ENCODE measurements around the gene OR2A5. TPM values are rescaled to one million over a fixed set of nuclear protein-coding genes. Genes with fewer than 3 reads are reported as not detected.

Gene OR2A5
- total and polyA plus RNA-seq, 9 of the 15 experiments (the other 6 are each of a cell fraction or from before 2014, with no cell fraction given) = not detected

DNA sequence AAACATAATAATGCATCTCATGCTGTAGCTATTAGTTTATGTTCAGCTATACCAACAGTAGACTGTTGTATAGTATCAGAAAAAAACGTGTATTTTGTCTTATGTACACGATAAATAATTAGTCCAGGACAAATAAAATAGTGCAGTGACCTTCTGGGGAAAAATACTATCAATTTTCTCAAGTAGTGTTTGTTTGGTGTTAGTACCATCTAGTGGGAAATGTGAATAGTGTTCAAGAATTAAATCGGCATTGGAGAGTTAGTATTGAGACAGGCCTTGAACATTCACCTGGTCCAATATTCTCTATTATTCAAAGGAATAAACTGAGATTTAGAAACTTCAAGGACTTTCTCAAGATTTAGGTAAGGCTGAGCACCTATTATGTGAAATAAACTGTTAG, 21.7 kb upstream of the OR2A5 start:
- BruUV-seq (replicated peaks) = no TSS peak
- no peak for FAIRE-seq
- Histone ChIP-seq H3K9me1 (ENCODE audit: control insufficient read depth, insufficient read depth, low read length) (no peaks in the 10 kb centered on the region), H3K27me3 (ENCODE audit: control insufficient read depth in 2 of 2, insufficient read depth in 2 of 2, low read length in 2 of 2) (peaks cover 0 to 3% of the 10 kb centered on the region in 2 experiments; a peak in 1 of 5 replicates), H3K4me1 (replicated peaks in 1 of 2; ENCODE audit: control insufficient read depth in 2 of 2, insufficient read depth in 2 of 2, low read length in 2 of 2) (no peaks in the 10 kb centered on the region), H4K20me1 (replicated peaks; ENCODE audit: control insufficient read depth, insufficient read depth, low read length) (no peaks in the 10 kb centered on the region), H3K79me2 (ENCODE audit: control insufficient read depth, insufficient read depth, low read length) (no peaks in the 10 kb centered on the region), H2AFZ (ENCODE audit: low read depth, low read length) (no peak overlapping the region), H3K36me3 (ENCODE audit: control insufficient read depth, insufficient read depth, low read length) (no peaks in the 10 kb centered on the region), H3K4me2 (ENCODE audit: insufficient read depth, low read length) (no peak overlapping the region), H3K9me3 (replicated peaks; ENCODE audit: control insufficient read depth, insufficient read depth, low read depth, low read length) (no peaks in the 10 kb centered on the region), H3K4me3 (no peak overlapping the region), H3K27ac (ENCODE audit: extremely low read depth, low read depth, low read length) (no peak overlapping the region), H3K9ac (ENCODE audit: insufficient read depth in 1 of 2, low read depth in 2 of 2, low read length in 2 of 2) (no peak overlapping the region)
- DNase-seq (ENCODE audit: extremely low read depth in 1 of 4, low spot score in 3 of 4) = peak in 1 of 4 experiments; percentile 27
- 2% methylated on average over 3 of the region's 3 CpGs for WGBS (ENCODE audit: insufficient coverage, low coverage, missing lambda C conversion rate)
- intact Hi-C loops (cut with micrococcal nuclease) (loop anchor here (5.0 kb wide), 1 partner anchor 130 kb away; no protein-coding TSS in a partner anchor), in situ Hi-C loops (cut with MboI) (no loop called here)
- peak; percentile 63 for ATAC-seq
- ChIA-PET CTCF (ENCODE audit: low intra/inter-chr PET ratio) (interaction anchor here (1.1 to 1.3 kb wide), 3 partner anchors 125 to 1019 kb away, joined by 3 to 8 read pairs (median 4); partner anchors contain the start of gene TCAF1), POLR2A (no interaction called here)
- TF ChIP-seq RAD21 (CRISPR knock-in tag; conservative IDR thresholded peaks at IDR 0.05 in 1 of 2, IDR thresholded peaks at IDR 0.05 in 1 of 2) (peak; percentile 56 to 78), GATAD2B (IDR thresholded peaks at IDR 0.05; ENCODE audit: borderline replicate concordance) (peak; percentile 40; the same call in 1 of the 2 replicates), KLF13 (tag; IDR thresholded peaks at IDR 0.05; ENCODE audit: borderline replicate concordance, low read depth) (no peak), REST (IDR thresholded peaks at IDR 0.05; ENCODE audit: borderline replicate concordance) (peak; percentile 62; the same call in 1 of the 2 replicates), REST (CRISPR knock-in tag; IDR thresholded peaks at IDR 0.05; ENCODE audit: low read depth) (no peak), SMARCC2 (IDR thresholded peaks at IDR 0.05; ENCODE audit: low read depth) (no peak), ARID2 (IDR thresholded peaks at IDR 0.05) (0 out of 2 replicates have a peak, but pooled peaks have one; percentile 12)
- TF ChIP-seq, protein P1, sequence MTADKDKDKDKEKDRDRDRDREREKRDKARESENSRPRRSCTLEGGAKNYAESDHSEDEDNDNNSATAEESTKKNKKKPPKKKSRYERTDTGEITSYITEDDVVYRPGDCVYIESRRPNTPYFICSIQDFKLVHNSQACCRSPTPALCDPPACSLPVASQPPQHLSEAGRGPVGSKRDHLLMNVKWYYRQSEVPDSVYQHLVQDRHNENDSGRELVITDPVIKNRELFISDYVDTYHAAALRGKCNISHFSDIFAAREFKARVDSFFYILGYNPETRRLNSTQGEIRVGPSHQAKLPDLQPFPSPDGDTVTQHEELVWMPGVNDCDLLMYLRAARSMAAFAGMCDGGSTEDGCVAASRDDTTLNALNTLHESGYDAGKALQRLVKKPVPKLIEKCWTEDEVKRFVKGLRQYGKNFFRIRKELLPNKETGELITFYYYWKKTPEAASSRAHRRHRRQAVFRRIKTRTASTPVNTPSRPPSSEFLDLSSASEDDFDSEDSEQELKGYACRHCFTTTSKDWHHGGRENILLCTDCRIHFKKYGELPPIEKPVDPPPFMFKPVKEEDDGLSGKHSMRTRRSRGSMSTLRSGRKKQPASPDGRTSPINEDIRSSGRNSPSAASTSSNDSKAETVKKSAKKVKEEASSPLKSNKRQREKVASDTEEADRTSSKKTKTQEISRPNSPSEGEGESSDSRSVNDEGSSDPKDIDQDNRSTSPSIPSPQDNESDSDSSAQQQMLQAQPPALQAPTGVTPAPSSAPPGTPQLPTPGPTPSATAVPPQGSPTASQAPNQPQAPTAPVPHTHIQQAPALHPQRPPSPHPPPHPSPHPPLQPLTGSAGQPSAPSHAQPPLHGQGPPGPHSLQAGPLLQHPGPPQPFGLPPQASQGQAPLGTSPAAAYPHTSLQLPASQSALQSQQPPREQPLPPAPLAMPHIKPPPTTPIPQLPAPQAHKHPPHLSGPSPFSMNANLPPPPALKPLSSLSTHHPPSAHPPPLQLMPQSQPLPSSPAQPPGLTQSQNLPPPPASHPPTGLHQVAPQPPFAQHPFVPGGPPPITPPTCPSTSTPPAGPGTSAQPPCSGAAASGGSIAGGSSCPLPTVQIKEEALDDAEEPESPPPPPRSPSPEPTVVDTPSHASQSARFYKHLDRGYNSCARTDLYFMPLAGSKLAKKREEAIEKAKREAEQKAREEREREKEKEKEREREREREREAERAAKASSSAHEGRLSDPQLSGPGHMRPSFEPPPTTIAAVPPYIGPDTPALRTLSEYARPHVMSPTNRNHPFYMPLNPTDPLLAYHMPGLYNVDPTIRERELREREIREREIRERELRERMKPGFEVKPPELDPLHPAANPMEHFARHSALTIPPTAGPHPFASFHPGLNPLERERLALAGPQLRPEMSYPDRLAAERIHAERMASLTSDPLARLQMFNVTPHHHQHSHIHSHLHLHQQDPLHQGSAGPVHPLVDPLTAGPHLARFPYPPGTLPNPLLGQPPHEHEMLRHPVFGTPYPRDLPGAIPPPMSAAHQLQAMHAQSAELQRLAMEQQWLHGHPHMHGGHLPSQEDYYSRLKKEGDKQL (CRISPR knock-in tag; IDR thresholded peaks at IDR 0.05; ENCODE audit: borderline replicate concordance) = no peak

Data from K562 (cell line).